HG03025 (cell line): ENCODE results near the gene TSC22D2.

ENCODE experiments used
- ATAC-seq: cut with Tn5 transposase; IDR thresholded peaks from one replicate; pipeline ENCODE4 v1.9.1; 2021; ENCODE audit warnings: mild to moderate bottlenecking, moderate library complexity; ENCODE audit not compliant: unreplicated experiment, low FRiP score

The TSC22D2 gene

GRCh38 chr3:150410311-150411105 is 2.4 kb downstream of the TSC22D2 start:
- no peak for ATAC-seq

GRCh38 chr3:150411106-150411460 is 3.0 kb downstream of the TSC22D2 start:
- ATAC-seq, result no peak

- ATAC-seq, result no peak
Measured at GRCh38 chr3:150411546-150411945, 3.4 kb downstream of the TSC22D2 start.

DNA sequence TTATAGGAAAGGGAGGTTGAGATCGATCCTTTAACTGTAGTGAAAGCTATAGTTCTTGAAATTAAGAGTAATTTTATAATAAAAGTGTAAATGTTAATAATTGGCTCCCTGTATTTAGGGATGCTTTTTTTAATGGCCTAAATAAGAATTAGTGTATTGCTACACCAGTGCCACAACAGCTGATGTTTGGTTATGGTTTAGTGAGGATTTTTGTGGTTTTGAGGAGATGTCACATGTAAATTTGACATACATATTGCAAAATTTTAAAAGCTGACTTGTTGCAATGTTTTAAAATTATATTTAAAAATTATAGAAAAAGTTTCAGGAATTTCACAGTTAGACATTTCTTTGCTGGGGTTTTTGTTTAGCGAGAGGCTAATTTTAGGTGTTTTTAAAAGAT is 3.9 kb downstream of the TSC22D2 start:
- no peak for ATAC-seq

DNA sequence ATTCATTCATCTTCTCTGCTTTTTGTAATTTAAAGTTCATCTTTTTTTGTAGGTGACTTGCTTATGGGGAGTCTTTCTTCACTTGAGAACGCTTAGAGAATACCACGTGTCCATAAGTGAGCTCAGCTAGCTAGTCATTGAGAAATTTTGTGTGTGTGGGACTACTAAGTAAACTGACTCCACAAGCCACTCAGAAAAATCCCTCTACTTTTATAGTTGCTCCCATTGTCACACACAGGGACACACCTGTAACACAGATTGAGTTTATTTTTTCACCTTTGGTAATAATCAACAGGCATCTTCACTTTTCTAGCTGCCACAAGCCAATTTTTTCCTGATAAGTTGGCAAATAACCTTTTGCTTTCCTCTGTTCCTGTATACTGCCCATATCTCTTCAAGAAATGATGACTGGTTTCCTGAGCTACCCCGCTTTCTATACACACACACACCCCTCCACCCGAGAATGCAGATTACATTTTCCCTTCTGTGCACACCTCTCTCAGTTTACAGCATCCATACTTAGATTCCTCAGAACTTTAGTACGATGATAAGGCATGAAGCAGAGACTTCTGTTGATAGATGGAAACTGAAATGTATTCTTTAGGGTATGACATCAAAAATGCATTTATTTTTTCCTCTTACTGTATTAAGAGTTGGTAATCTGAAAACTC is 4.6 kb downstream of the TSC22D2 start:
- ATAC-seq, result no peak

- no peak for ATAC-seq
Measured at GRCh38 chr3:150414258-150414657, 6.2 kb downstream of the TSC22D2 start.

GRCh38 chr3:150414959-150415358 is 6.9 kb downstream of the TSC22D2 start:
- no peak for ATAC-seq

- ATAC-seq, result no peak
Measured at GRCh38 chr3:150419076-150419868, 11.2 kb downstream of the TSC22D2 start.

DNA sequence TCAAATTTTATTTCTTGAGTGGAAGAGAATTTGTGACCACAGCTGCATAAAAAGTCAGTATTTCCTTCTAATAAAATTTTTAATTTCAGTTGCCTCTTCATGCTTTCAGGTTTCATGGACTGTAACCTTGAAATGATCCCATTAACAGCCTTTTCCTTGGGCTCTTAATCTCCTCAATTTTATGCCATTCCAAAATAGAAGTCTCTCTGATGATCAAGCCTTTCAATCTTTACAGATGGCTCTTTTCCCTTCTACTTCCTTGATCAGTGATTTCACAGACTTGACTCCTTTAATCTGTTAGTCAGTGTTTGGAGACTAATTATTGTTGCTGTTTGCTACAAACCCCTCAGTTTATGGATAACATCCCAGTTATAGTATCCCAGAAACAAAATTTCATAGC is 11.9 kb downstream of the TSC22D2 start:
- no peak for ATAC-seq

DNA sequence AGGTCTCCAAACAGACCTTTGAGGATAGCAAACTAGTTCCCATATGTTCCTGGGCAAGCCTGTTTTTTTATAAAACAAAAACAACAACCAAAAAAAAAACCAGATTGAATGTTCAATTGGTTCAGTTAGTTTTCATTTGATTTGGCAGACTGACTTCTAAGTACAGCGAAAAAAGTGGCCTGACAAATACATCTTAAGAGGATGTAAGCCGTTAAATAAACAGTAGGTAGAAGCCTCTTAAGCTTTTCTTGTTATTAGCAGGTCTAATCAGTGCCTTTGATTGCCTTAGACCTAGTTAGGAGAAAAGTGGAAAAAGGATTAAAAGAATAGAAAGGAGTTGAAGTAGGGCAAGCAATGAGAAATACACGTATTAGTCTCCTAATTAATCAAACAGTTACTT is 13.2 kb downstream of the TSC22D2 start:
- no peak for ATAC-seq

- no peak for ATAC-seq
Measured at GRCh38 chr3:150421799-150422548, 13.9 kb downstream of the TSC22D2 start.

GRCh38 chr3:150422907-150423306 is 14.8 kb downstream of the TSC22D2 start:
- no peak for ATAC-seq

- ATAC-seq, result no peak
Measured at GRCh38 chr3:150423761-150424160, 15.7 kb downstream of the TSC22D2 start.

GRCh38 chr3:150426292-150426691 is 18.2 kb downstream of the TSC22D2 start:
- no peak for ATAC-seq

- no peak for ATAC-seq
Measured at GRCh38 chr3:150428562-150428961, 20.5 kb downstream of the TSC22D2 start.

GRCh38 chr3:150429767-150430671 is 21.9 kb downstream of the TSC22D2 start:
- no peak for ATAC-seq

DNA sequence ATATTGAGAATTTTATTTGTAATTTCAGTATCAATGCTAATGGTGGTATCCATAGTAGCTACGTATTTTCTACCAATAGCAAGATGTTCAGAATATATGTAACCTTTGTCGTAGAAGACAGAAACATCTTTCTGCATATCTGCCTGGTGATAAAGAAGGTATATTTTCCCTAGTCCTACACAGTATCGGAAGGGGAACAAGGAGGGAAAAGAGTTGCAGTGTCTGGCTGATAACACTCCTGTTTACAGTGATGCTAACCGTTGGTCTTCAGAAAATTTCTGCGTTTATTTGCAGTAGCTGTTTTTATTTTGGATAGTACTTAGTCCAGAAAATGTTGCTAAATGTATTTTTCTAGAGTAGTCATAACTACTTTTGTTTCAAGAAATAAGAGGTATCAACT is 25.2 kb downstream of the TSC22D2 start:
- no peak for ATAC-seq

DNA sequence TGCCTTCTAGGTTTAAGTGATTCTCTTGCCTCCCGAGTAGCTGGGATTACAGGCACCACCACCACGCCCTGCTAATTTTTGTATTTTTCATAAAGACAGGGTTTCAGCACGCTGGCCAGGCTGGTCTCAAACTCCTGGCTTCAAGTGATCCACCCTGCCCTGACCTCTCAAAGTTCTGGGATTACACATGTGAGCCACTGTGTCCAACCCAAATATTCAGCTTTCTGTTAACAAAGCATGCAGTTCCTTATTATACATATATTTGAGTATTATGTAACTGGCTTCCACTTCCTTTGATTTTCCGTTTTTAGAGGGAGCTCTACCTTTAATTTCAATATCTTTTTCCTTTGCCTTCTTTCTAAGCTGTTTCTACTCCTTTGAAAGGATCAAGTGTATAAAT is 26.1 kb downstream of the TSC22D2 start:
- no peak for ATAC-seq

DNA sequence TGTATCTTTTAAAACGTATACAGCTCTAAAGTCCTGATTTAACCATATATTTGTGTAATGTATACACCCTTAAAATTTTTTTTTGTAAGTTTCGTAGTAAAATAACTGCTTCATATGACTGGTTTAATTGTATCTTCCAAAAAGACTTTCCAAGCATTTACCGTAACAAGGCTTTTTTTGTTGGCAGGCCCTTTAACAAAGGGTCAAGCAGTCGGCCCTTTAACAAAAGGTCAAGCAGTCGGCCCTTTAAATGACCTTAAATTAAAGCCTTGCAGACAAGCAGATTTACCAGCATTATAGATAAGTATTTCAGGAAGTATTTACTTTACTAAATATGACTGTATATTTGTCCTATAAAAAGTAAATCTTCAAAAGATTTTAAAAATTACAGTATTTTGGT is 28.1 kb downstream of the TSC22D2 start:
- ATAC-seq, result no peak

DNA sequence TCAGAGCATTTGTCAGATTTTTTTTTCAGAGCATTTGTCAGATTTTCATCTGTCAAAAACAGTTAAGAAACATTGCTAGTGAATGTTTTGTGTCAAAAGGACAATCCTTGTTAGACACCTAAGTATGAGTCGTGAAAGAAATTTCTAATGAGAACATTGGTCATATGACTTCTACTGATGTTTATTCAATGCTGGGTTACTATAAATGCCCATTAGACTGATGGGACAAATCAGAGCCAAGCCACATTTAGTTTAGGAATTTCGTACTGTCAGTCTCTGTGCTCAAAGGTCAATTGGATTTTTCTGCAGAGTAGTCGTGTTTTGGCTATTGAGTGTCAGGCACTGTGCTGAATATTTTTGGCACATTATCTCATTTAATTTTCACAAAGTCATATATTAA is 31.6 kb downstream of the TSC22D2 start:
- ATAC-seq, result no peak
